DLD1 (cell line): ENCODE data around the gene FHIT.

Experiments used
- in situ Hi-C: cut with HindIII; loops from 2 replicates; pipeline ENCODE4 v1.10.0; 2017; ENCODE audit warnings: low sequenced_read_pairs

Gene FHIT

GRCh38 chr3:59772416-59773408 is 1478.5 kb downstream of the FHIT start:
- in situ Hi-C loops = no loop called here

GRCh38 chr3:59771768-59772181 is 1479.5 kb downstream of the FHIT start:
- in situ Hi-C loops = no loop called here

GRCh38 chr3:59769127-59769750 is 1482.0 kb downstream of the FHIT start:
- in situ Hi-C loops = no loop called here

GRCh38 chr3:59766200-59766872 is 1484.9 kb downstream of the FHIT start:
- in situ Hi-C loops = no loop called here

- in situ Hi-C loops = no loop called here
These were observed 1487.1 kb downstream of the FHIT start for GRCh38 chr3:59764171-59764570.

- in situ Hi-C loops = no loop called here
These were observed 1488.3 kb downstream of the FHIT start for GRCh38 chr3:59762941-59763340.

GRCh38 chr3:59759298-59760031 is 1491.8 kb downstream of the FHIT start:
- in situ Hi-C loops = no loop called here

- in situ Hi-C loops = no loop called here
These were observed 1492.6 kb downstream of the FHIT start for GRCh38 chr3:59758672-59759071.

- in situ Hi-C loops = no loop called here
These were observed 1494.3 kb downstream of the FHIT start for GRCh38 chr3:59756934-59757333.

- in situ Hi-C loops = no loop called here
These were observed 1496.7 kb downstream of the FHIT start for GRCh38 chr3:59754456-59755129.

GRCh38 chr3:59753808-59754450 is 1497.3 kb downstream of the FHIT start:
- in situ Hi-C loops = no loop called here

- in situ Hi-C loops = no loop called here
These were observed 1498.3 kb downstream of the FHIT start for GRCh38 chr3:59752925-59753324.

- in situ Hi-C loops = no loop called here
These were observed 1499.6 kb downstream of the FHIT start for GRCh38 chr3:59751606-59752005.

GRCh38 chr3:59750391-59750790 is 1500.9 kb downstream of the FHIT start:
- in situ Hi-C loops = no loop called here

- in situ Hi-C loops = no loop called here
These were observed 1502.0 kb downstream of the FHIT start for GRCh38 chr3:59749291-59749690.

- in situ Hi-C loops = no loop called here
These were observed 1504.7 kb downstream of the FHIT start for GRCh38 chr3:59746585-59746984.

- in situ Hi-C loops = no loop called here
These were observed 1514.0 kb downstream of the FHIT start for GRCh38 chr3:59737241-59737640.

- in situ Hi-C loops = no loop called here
These were observed 1517.2 kb downstream of the FHIT start for GRCh38 chr3:59734061-59734460.

GRCh38 chr3:59733041-59733809 is 1518.0 kb downstream of the FHIT start:
- in situ Hi-C loops = no loop called here
